Tibial nerve (tissue), 4 donors: ENCODE data around the gene NONO. TPM values are rescaled to one million over a fixed set of nuclear protein-coding genes. Genes with fewer than 3 reads are reported as not detected.

Experiments
- DNase-seq, 2 donors: peaks; one replicate each; pipeline ENCODE4 v3.0.0-alpha.2; 2019; ENCODE audit warnings: low spot score in 2 of 2
- H3K27ac ChIP-seq, 4 donors: fragments of 200-600 bp; sonication (generic) in 3 of 4; one replicate each; pipeline ENCODE4 v1.5.1; 2017 to 2019; ENCODE audit warnings: mild to moderate bottlenecking in 1 of 4
- H3K27me3 ChIP-seq, 2 donors: fragments of 200-600 bp; sonication (generic) in 1 of 2; one replicate each; pipeline versions ENCODE4 v1.5.1 to v1.6.0; 2017 to 2019
- H3K36me3 ChIP-seq, 3 donors: fragments of 200-600 bp; sonication (generic); one replicate each; pipeline ENCODE4 v1.5.1; 2018 to 2019
- H3K4me1 ChIP-seq, 4 donors: fragments of 200-600 bp; sonication (generic) in 3 of 4; one replicate each; pipeline ENCODE4 v1.5.1; 2017 to 2019
- H3K4me3 ChIP-seq, 4 donors: fragments of 200-600 bp; sonication (generic) in 3 of 4; one replicate each; pipeline ENCODE4 v1.5.1; 2017 to 2019; ENCODE audit warnings: mild to moderate bottlenecking in 1 of 4, moderate library complexity in 1 of 4
- H3K9me3 ChIP-seq, 4 donors: fragments of 200-600 bp; sonication (generic) in 3 of 4; one replicate each; pipeline ENCODE4 v1.5.1; 2017 to 2019
- CTCF ChIP-seq, 5 experiments: fragments of 200-600 bp in 3 of 5; fragments of 450-650 bp in 2 of 5; sonication (generic) in 3 of 5; IDR thresholded peaks; one replicate each; pipeline ENCODE4 v1.5.1; 2016 to 2019; ENCODE audit warnings: antibody characterized with exemption in 5 of 5, mild to moderate bottlenecking in 3 of 5, moderate library complexity in 2 of 5
- EP300 ChIP-seq, 2 donors: sonication (generic); formaldehyde crosslinking; IDR thresholded peaks; one replicate each; pipeline ENCODE4 v1.6.1; 2017; ENCODE audit warnings: antibody characterized with exemption in 2 of 2, mild to moderate bottlenecking in 1 of 2
- POLR2A ChIP-seq, 2 donors: fragments of 450-650 bp; IDR thresholded peaks; one replicate each; pipeline ENCODE4 v1.6.1; 2017; ENCODE audit warnings: antibody characterized with exemption in 2 of 2, mild to moderate bottlenecking in 2 of 2, moderate library complexity in 2 of 2
- WGBS, 2 donors: methylation state at CpG; one replicate each; pipeline ENCODE4 v1.1.5; 2018; 5-methylcytosine and 5-hydroxymethylcytosine counted together
- total RNA-seq, 4 donors: library from RNA; depleted of rRNA; stranded (reverse); fragments of >200 nt; gene quantifications; one replicate each; pipeline ENCODE4 v1.1.0, GENCODE V29; 2016

The NONO gene
- 100 to 1,000 TPM; 180 to 247 (median 218) TPM for total RNA-seq

- TF ChIP-seq POLR2A (IDR thresholded peaks at IDR 0.05) (peak; percentile 61 to 75), EP300 (IDR thresholded peaks at IDR 0.05) (peak in 1 of 2 donors; percentile 94), CTCF (IDR thresholded peaks at IDR 0.05) (peak in 3 of 5 experiments; percentile 3 to 23 (median 10))
- Histone ChIP-seq H3K27ac (peak within 1 kb of the TSS; percentile 82 to 94 (median 88)), H3K27me3 (no peaks in the 10 kb centered on the region), H3K4me1 (peaks cover 0 to 32% (median 6%) of the 10 kb centered on the region in 4 donors), H3K9me3 (no peaks in the 10 kb centered on the region), H3K4me3 (peak within 1 kb of the TSS; percentile 43 to 69 (median 58)), H3K36me3 (no peaks in the 10 kb centered on the region)
- DNase-seq, result peak; percentile 62 to 86
- 0 to 50% methylated on average over 45 to 57 of the region's 57 CpGs for WGBS, 2 donors
These were observed at the start of gene NONO for GRCh38 chrX:71283403-71284143. Gene NONO, plus strand, starts transcription at chrX:71283635. Its CDS starts 7,003 bp downstream, at chrX:71290638.

GRCh38 chrX:71235482-71235881 lies 48.0 kb upstream of the NONO start:
- no peak for DNase-seq
- Histone ChIP-seq H3K4me3 (no peak overlapping the region), H3K36me3 (peaks cover 0 to 8% (median 0%) of the 10 kb centered on the region in 3 donors), H3K4me1 (no peaks in the 10 kb centered on the region), H3K9me3 (no peaks in the 10 kb centered on the region), H3K27me3 (no peaks in the 10 kb centered on the region), H3K27ac (no peak overlapping the region)
- 72 to 79% methylated on average over 3 of the region's 3 CpGs for WGBS, 2 donors
- no peak for TF ChIP-seq POLR2A (IDR thresholded peaks at IDR 0.05)
- TF ChIP-seq CTCF (IDR thresholded peaks at IDR 0.05), result no peak
- TF ChIP-seq EP300 (IDR thresholded peaks at IDR 0.05), result no peak

GRCh38 chrX:71236836-71237235 lies 46.6 kb upstream of the NONO start:
- Histone ChIP-seq H3K36me3 (peaks cover 0 to 21% (median 0%) of the 10 kb centered on the region in 3 donors), H3K27ac (no peak overlapping the region), H3K4me1 (no peaks in the 10 kb centered on the region), H3K9me3 (no peaks in the 10 kb centered on the region), H3K27me3 (no peaks in the 10 kb centered on the region), H3K4me3 (no peak overlapping the region)
- no peak for DNase-seq
- TF ChIP-seq CTCF (IDR thresholded peaks at IDR 0.05) (no peak), POLR2A (IDR thresholded peaks at IDR 0.05) (no peak), EP300 (IDR thresholded peaks at IDR 0.05) (no peak)
- 77 to 83% methylated on average over 1 of the region's 1 CpG for WGBS, 2 donors

GRCh38 chrX:71239781-71240180 lies 43.7 kb upstream of the NONO start:
- Histone ChIP-seq H3K9me3 (no peaks in the 10 kb centered on the region), H3K36me3 (peaks cover 0 to 51% (median 0%) of the 10 kb centered on the region in 3 donors), H3K4me3 (no peak overlapping the region), H3K27me3 (no peaks in the 10 kb centered on the region), H3K4me1 (no peaks in the 10 kb centered on the region), H3K27ac (no peak overlapping the region)
- 72 to 75% methylated on average over 3 of the region's 3 CpGs for WGBS, 2 donors
- no peak for TF ChIP-seq POLR2A (IDR thresholded peaks at IDR 0.05)
- TF ChIP-seq EP300 (IDR thresholded peaks at IDR 0.05), result no peak
- no peak for TF ChIP-seq CTCF (IDR thresholded peaks at IDR 0.05)
- no peak for DNase-seq

- no peak for DNase-seq
- no peaks in the 10 kb centered on the region for H3K27me3 ChIP-seq
- WGBS, 2 donors, result 72 to 79% methylated on average over 5 to 6 of the region's 6 CpGs
- H3K9me3 ChIP-seq, result no peaks in the 10 kb centered on the region
- no peak overlapping the region for H3K4me3 ChIP-seq
- TF ChIP-seq CTCF (IDR thresholded peaks at IDR 0.05) (no peak), EP300 (IDR thresholded peaks at IDR 0.05) (no peak), POLR2A (IDR thresholded peaks at IDR 0.05) (no peak)
- H3K36me3 ChIP-seq, result peaks cover 0 to 66% (median 0%) of the 10 kb centered on the region in 3 donors
- no peak overlapping the region for H3K27ac ChIP-seq
- no peaks in the 10 kb centered on the region for H3K4me1 ChIP-seq
These were observed 42.1 kb upstream of the NONO start for GRCh38 chrX:71241301-71241700.
